Endothelial cell of umbilical vein (primary cell): ENCODE results near the gene CCDC184. TPM values are rescaled to one million over a fixed set of nuclear protein-coding genes. Genes with fewer than 3 reads are reported as not detected.

Experiments used
- BruUV-seq: library from RNA; stranded (reverse); fragments of 400-500 nt; replicated peaks from 2 replicates; lab custom pipeline; 2021; lab: Mats Ljungman, UMichigan
- CTCF ChIA-PET: fragments of 300-600, 350-600 bp; sonication (Branson Sonifier 250); formaldehyde crosslinking; loops from one replicate; lab custom pipeline; 2021; ENCODE audit warnings: antibody characterized with exemption, inconsistent platforms; lab: Charles Lee
- POLR2A ChIA-PET: fragments of 300-600, 350-600 bp; sonication (Branson Sonifier 250); formaldehyde crosslinking; loops from one replicate; lab custom pipeline; 2021; ENCODE audit warnings: antibody characterized with exemption, inconsistent platforms; lab: Charles Lee
- DNase-seq: peaks from one replicate; pipeline ENCODE4 v3.0.0-alpha.2; 2011; ENCODE audit warnings: low read depth, low spot score
- FAIRE-seq: peaks from 2 replicates; lab custom pipeline; 2011; peaks lifted over from hg19 to GRCh38; lab: Jason Lieb, UNC
- H2AFZ ChIP-seq: 2 replicates; pipeline ENCODE4 v1.6.0; 2012; ENCODE audit warnings: low read depth, low read length, control low read depth, inconsistent platforms
- H3K27ac ChIP-seq: 2 replicates; pipeline ENCODE4 v1.5.1; 2011; ENCODE audit warnings: low read depth, mild to moderate bottlenecking, control low read depth, low read length, moderate library complexity; ENCODE audit not compliant: insufficient read depth
- H3K27me3 ChIP-seq, 2 experiments: 2 replicates each; pipeline versions ENCODE4 v1.6.0 to v1.6.1; 2011; ENCODE audit warnings: low read length in 2 of 2, mixed read lengths in 1 of 2; ENCODE audit not compliant: control insufficient read depth in 2 of 2, insufficient read depth in 2 of 2
- H3K36me3 ChIP-seq, 2 experiments: 2 replicates in 1 of 2; 3 replicates in 1 of 2; pipeline ENCODE4 v1.5.1; 2011; ENCODE audit warnings: low read length in 2 of 2, mild to moderate bottlenecking in 1 of 2, moderate library complexity in 1 of 2; ENCODE audit not compliant: control insufficient read depth in 2 of 2, insufficient read depth in 2 of 2; ENCODE audit errors: extremely low read depth in 1 of 2
- H3K4me1 ChIP-seq: 3 replicates; pipeline ENCODE4 v1.5.1; 2011; ENCODE audit warnings: mild to moderate bottlenecking, low read length; ENCODE audit not compliant: control insufficient read depth, insufficient read depth; ENCODE audit errors: extremely low read depth
- H3K4me2 ChIP-seq: 2 replicates; pipeline ENCODE4 v1.6.1; 2011; ENCODE audit warnings: low read length, control low read depth, mixed read lengths; ENCODE audit not compliant: insufficient read depth
- H3K4me3 ChIP-seq, 3 experiments: fragments of 200-600 bp in 1 of 3; sonication (generic), shearing (Covaris generic) in 1 of 3; replicated peaks in 1 of 3; 2 replicates each; pipeline ENCODE4 v1.5.1; 2011 to 2016; ENCODE audit warnings: control low read depth in 3 of 3, low read length in 3 of 3, mild to moderate bottlenecking in 2 of 3, inconsistent platforms in 1 of 3, low read depth in 1 of 3, moderate library complexity in 1 of 3; ENCODE audit not compliant: insufficient read depth in 1 of 3
- H3K79me2 ChIP-seq: 2 replicates; pipeline ENCODE4 v1.6.0; 2012; ENCODE audit warnings: low read length, inconsistent platforms; ENCODE audit not compliant: control insufficient read depth, insufficient read depth
- H3K9ac ChIP-seq: replicated peaks from 2 replicates; pipeline ENCODE3; 2011; ENCODE audit warnings: low read length, control low read depth; ENCODE audit not compliant: insufficient read depth; ENCODE audit errors: extremely low read depth
- H3K9me1 ChIP-seq: replicated peaks from 3 replicates; pipeline ENCODE4 v1.6.0; 2011; ENCODE audit warnings: mild to moderate bottlenecking, low read length; ENCODE audit not compliant: control insufficient read depth, insufficient read depth; ENCODE audit errors: extremely low read depth
- H3K9me3 ChIP-seq: replicated peaks from 2 replicates; pipeline ENCODE4 v1.5.1; 2012; ENCODE audit warnings: low read length, inconsistent platforms; ENCODE audit not compliant: control insufficient read depth, insufficient read depth
- H4K20me1 ChIP-seq: replicated peaks from 2 replicates; pipeline ENCODE3; 2011; ENCODE audit warnings: mild to moderate bottlenecking, low read length; ENCODE audit not compliant: control insufficient read depth, insufficient read depth; ENCODE audit errors: extremely low read depth
- CTCF ChIP-seq, 2 donors: IDR thresholded peaks; 1 replicate in 1 of 2; 2 replicates in 1 of 2; pipeline ENCODE4 v1.5.1; 2011; ENCODE audit warnings: low read length in 2 of 2, mild to moderate bottlenecking in 2 of 2, moderate library complexity in 2 of 2, control low read depth in 1 of 2, inconsistent platforms in 1 of 2, low read depth in 1 of 2; ENCODE audit not compliant: insufficient read depth in 1 of 2; ENCODE audit errors: extremely low read depth in 1 of 2
- EZH2 ChIP-seq: IDR thresholded peaks from 2 replicates; pipeline ENCODE4 v1.6.1; 2012; ENCODE audit warnings: borderline replicate concordance, low read depth, mild to moderate bottlenecking, moderate library complexity, low read length, inconsistent platforms; ENCODE audit not compliant: severe bottlenecking
- FOS ChIP-seq: IDR thresholded peaks from 2 replicates; pipeline ENCODE4 v1.6.1; 2011; ENCODE audit warnings: mild to moderate bottlenecking, low read length, moderate library complexity, borderline replicate concordance; ENCODE audit not compliant: insufficient read depth
- MYC ChIP-seq: IDR thresholded peaks from one replicate; pipeline ENCODE4 v1.6.1; 2011; ENCODE audit warnings: mild to moderate bottlenecking, low read depth, low read length
- POLR2A ChIP-seq: IDR thresholded peaks from 2 replicates; pipeline ENCODE4 v1.6.1; 2012; ENCODE audit warnings: low read depth, mild to moderate bottlenecking, control low read depth, low read length
- POLR2AphosphoS5 ChIP-seq: IDR thresholded peaks from 2 replicates; pipeline ENCODE4 v1.6.1; 2012; ENCODE audit warnings: low read depth, mild to moderate bottlenecking, control low read depth, low read length, moderate library complexity; ENCODE audit not compliant: insufficient read depth
- dilution Hi-C: fragments of 300-500 bp; cut with MboI; formaldehyde crosslinking; loops from one replicate; pipeline ENCODE4 v1.15.0; 2019; ENCODE audit warnings: low sequenced_read_pairs; ENCODE audit not compliant: extremely low pct_ligation_motif_present
- intact Hi-C: fragments of 100-400 bp; cut with micrococcal nuclease; formaldehyde crosslinking; loops from one replicate; pipeline ENCODE4 v1.10.0; 2022
- polyA plus RNA-seq, 4 experiments: library from polyadenylated mRNA; depleted of rRNA in 3 of 4; stranded (reverse) in 3 of 4; unstranded in 1 of 4; fragments of >200 nt; gene quantifications; 2 replicates each; pipeline versions ENCODE4 v1.2.1 to v1.2.3, GENCODE V29; 2011 to 2012; ENCODE audit warnings: missing spikeins in 1 of 4
- total RNA-seq: library from RNA; stranded (reverse); gene quantifications from 2 replicates; pipeline ENCODE4 v1.2.3, GENCODE V29; 2021

Gene CCDC184
- total and polyA plus RNA-seq, 2 donors (not counting 3 experiments of a cell fraction or from before 2014, with no cell fraction given) = 0.18 to 0.39 TPM

- no peak for TF ChIP-seq MYC
- DNase-seq (no peak), FAIRE-seq (no peak)
- no peaks in the 10 kb centered on the region for H3K36me3 ChIP-seq
- H3K27ac ChIP-seq = no peak overlapping the region
- no peaks in the 10 kb centered on the region for H3K4me1 ChIP-seq
- no peak overlapping the region for H3K9ac ChIP-seq
- no peak overlapping the region for H3K4me2 ChIP-seq
- no peaks in the 10 kb centered on the region for H3K9me1 ChIP-seq
- peaks cover 64 to 66% of the 10 kb centered on the region in 2 experiments for H3K27me3 ChIP-seq
- no peak overlapping the region for H2AFZ ChIP-seq
- dilution Hi-C loops (no loop called here), intact Hi-C loops (loop anchor here (5.0 kb wide), 1 partner anchor 272 kb away; no protein-coding TSS in a partner anchor)
- BruUV-seq = no TSS peak
- ChIA-PET CTCF (interaction anchor here (1.0 to 1.5 kb wide), 3 partner anchors 9 to 438 kb away, joined by 3 to 4 read pairs (median 4); no protein-coding TSS in a partner anchor), POLR2A (no interaction called here)
- no peaks in the 10 kb centered on the region for H3K79me2 ChIP-seq
- H3K4me3 ChIP-seq = no peak overlapping the region
- no peaks in the 10 kb centered on the region for H4K20me1 ChIP-seq
- H3K9me3 ChIP-seq = no peaks in the 10 kb centered on the region
Measured at GRCh38 chr12:48180424-48180823, 3.0 kb upstream of the CCDC184 start.

GRCh38 chr12:48180857-48181495, 2.5 kb upstream of the CCDC184 start:
- no peaks in the 10 kb centered on the region for H4K20me1 ChIP-seq
- POLR2A ChIA-PET = no interaction called here
- no TSS peak for BruUV-seq
- CTCF ChIA-PET = interaction anchor here (1.0 kb wide), 1 partner anchor 10 kb away, joined by 4 read pairs; no protein-coding TSS in a partner anchor
- H2AFZ ChIP-seq = no peak overlapping the region
- dilution Hi-C loops (no loop called here), intact Hi-C loops (loop anchor here (5.0 kb wide), 1 partner anchor 271 kb away; no protein-coding TSS in a partner anchor)
- no peak overlapping the region for H3K4me3 ChIP-seq
- no peak overlapping the region for H3K27ac ChIP-seq
- H3K79me2 ChIP-seq = no peaks in the 10 kb centered on the region
- FAIRE-seq (no peak), DNase-seq (no peak)
- TF ChIP-seq CTCF (IDR thresholded peaks at IDR 0.05; ENCODE audit: extremely low read depth in 1 of 2, insufficient read depth in 1 of 2, low read depth in 1 of 2, low read length in 2 of 2) (no peak), POLR2A (no peak), EZH2 (no peak), FOS (no peak), POLR2AphosphoS5 (no peak), MYC (no peak)
- H3K4me2 ChIP-seq = no peak overlapping the region
- no peaks in the 10 kb centered on the region for H3K36me3 ChIP-seq
- no peaks in the 10 kb centered on the region for H3K9me3 ChIP-seq
- H3K4me1 ChIP-seq = no peaks in the 10 kb centered on the region
- no peaks in the 10 kb centered on the region for H3K9me1 ChIP-seq
- no peak overlapping the region for H3K9ac ChIP-seq
- peaks cover 65 to 66% of the 10 kb centered on the region in 2 experiments for H3K27me3 ChIP-seq
